ENCODE data around the gene UCN3.
"Not testable (repeated sequence)": the region's sequence is repeated elsewhere in the genome, so short reads cannot be mapped to it uniquely, and the experiment has no call there.

UCN3 gene

DNA sequence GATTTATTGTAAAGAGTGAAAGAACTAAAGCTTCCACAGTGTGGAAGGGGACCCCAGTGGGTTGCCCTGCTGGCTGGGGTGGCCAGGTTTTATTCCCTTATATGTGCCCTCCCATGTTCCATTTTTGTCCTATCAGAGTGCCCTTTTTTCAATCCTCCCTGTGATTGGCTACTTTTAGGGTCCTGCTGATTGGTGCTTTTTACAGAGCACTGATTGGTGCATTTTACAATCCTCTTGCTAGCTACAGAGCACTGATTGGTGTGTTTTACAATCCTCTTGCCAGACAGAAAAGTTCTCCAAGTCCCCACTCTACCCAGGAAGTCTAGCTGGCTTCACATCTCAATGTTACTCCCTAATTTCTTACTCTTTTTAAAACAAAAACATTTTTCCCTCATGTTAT lies 46.0 kb downstream of the UCN3 start:
- not testable (repeated sequence) for DNase-seq

DNA sequence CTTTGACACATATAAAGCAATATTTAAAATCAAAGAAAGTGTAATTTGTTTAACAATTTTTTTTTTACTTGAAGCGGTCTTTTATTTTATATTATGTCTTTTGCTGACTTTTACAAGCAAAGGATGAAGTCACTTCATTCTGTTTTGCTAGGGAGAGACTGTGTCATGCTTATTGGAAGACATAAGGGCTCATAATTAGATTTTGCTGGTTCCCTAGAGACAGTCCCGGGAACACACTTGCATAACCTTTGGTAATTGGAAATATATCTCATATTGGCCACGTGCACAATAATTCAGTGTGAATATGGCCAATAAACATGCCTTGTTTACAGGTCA lies 47.1 kb downstream of the UCN3 start:
- no peak for DNase-seq

DNA sequence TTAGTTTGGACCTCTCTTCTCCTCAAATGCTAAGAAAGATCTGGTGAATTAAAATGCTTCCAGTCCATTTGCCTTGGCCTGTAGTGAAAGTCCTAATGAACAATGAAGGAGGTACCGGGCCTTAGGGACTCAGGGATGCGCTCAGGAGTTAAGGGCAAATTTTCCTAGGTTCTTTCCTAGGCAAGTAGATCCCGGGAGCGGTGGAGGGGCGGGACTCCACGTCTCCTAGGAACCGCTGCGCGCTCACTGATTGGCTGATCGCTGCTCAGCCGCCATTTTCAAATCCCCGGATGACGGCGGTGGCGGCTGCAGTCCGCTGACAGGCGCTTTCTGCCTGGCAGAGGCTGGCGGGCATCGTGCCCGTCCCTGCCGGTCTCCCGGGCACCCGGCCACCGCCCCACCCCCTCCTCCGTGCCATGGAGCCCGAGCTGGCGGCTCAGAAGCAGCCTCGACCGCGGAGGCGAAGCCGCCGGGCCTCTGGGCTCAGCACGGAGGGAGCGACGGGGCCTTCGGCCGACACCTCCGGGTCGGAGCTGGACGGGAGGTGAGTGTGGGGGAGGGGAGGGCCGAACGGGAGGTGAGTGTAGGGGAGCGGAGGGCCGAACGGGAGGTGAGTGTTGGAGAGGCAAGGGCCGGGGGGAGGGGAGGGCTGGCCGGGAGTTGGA lies 47.6 kb downstream of the UCN3 start, which contains the start of gene NET1:
Gene NET1 (plus strand): TSS at position 281 of the 665 bp plus-strand sequence. CDS start 136 bp downstream, at position 417.
- DNase-seq = peak; percentile 66

DNA sequence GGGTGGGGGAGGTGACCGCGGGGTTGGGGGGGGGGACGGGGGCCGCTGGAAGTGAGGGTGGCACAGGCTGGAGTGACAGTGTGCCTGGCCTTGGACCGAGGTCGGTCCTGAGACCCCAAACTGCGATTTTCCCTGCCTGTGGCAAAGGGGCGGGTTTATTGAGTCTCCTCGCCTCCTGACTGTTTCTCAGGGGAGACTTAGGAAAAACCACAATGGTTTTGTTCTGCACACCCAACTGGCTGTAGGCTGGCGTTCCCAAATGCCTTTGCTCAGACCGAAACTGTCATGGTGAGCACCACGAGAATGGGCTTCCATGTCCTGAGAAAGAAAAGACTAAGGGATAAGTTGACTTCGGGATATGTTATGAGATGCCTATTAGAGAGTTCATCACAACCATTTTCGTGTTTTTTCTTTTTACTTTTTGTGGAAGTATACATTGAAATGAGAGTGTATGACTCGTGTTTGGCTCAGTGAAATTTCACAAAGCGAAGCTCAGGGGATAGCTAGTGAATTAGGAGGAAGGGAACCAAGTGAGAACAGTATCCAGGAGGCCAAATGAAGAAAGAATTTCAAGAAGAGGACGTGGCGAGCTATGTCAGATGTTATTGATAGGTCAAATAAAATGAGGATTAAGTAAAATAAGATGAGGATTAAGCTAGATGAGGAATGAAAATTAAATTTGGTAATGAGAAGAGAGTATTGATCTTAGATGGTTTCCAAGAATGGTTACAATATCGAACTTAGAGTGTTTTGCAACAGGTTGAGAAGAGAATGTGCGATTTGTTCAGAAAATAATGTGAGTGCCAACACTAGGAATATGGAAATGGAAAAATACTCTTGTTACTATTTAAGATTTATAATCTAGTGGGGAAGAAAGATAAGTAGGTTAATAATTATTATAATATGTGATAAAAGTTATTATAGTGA lies 48.5 kb downstream of the UCN3 start:
- no peak for DNase-seq

DNA sequence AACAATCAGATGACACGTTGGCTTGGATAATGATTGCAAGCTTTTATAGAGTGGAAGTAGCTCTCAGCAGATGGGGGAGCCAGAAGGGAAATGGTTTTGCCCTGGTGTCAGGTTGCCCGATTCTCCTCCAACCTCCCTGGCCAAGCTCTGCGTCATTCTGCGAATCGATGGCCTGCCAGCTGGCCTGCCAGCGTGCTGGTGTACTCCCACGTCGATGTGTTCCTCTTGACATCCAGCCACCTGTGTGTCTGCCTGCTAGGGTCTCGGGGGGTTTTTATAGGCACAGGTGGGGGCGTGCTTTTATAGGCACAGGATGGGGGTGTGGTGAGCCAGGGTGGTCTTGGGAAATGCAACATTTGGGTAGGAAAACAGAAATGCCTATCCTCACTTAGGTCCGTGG lies 52.2 kb downstream of the UCN3 start:
- no peak for DNase-seq

DNA sequence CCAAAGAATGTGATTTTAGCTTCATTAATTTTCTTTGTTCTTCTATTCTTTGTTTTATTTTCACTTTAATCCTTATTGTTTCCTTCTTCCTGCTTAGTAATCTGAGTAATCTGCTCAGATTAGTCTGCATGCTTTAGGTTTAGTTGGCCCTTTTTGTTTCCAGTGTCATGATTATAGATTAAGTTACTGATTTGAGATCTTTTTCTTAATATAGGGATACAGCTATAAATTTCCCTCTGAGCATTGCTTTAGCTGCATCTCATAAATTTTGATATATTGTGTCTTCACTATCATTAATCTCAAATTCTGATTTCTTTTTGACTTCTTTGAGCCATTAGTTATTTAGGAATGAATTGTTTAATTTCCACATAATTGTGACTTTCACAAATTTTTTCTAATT lies 53.8 kb downstream of the UCN3 start:
- DNase-seq = no peak

DNA sequence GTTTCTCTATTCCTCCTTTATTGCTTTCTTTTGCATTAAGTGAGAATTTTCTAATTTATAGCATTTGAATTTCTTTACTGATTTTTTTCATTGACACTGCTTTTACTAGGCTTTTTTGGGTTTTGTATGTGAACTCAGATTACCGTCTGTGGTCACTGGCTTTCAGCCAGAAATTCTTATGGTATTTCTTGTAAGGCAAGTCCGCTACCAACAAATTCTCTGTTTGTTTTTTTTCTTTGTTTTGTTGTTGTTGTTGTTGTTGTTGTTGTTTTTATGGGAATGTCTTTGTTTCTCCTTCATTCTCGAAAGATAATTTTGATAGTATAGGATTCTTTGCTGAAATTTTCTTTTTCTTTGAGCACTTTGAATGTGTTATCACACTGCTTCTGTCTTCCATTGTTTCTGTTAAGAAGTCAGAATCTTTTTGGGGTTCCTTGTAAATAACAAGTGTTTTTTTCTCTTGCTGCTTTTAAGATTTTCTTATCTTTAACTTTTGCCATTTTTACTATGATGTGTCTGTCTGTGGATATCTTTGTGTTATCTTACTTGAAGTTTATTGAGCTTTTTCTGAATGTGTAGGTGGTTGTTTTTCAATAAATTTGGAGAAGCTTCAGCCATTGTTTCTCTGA lies 54.8 kb downstream of the UCN3 start:
- no peak for DNase-seq

DNA sequence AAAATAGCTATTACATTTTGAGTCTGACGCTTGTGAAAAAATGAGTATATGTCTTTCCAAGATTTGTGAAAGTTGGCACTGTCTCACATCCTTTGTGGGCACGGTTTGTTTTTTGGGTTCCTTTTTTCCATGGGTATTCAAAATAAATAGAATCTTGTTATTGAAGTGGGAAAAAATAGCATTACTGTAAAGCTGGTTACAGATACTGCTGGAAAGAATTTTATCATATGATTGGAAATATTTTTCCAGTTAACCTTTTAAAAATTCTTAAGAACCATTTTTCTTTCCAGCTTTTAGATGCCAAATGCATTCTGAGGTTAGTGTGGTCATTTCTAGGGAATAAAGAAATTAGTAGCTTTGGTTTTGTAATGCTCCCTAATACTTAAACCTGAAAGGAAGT lies 59.0 kb downstream of the UCN3 start:
- DNase-seq = no peak

Measured in CD4-positive, alpha-beta T cell treated with Interleukin-6 for 4 hours (primary cell).